ENCODE measurements around the gene MAN2A1. TPM values are rescaled to one million over a fixed set of nuclear protein-coding genes. Genes with fewer than 3 reads are reported as not detected.

Gene MAN2A1
- total RNA-seq, 1 experiment from 2014 or later: 78.0 TPM

GRCh38 chr5:109876941-109877669 is 187.4 kb downstream of the MAN2A1 start:
- Histone ChIP-seq H2AFZ (ENCODE audit: low read length) (no peak overlapping the region), H3K9ac (ENCODE audit: extremely low read depth, insufficient read length, low read length) (no peak overlapping the region), H2BK5ac (ENCODE audit: insufficient read length, low read length) (no peak overlapping the region), H3K27ac (ENCODE audit: insufficient read length, low read depth, low read length) (no peak overlapping the region), H3K79me2 (ENCODE audit: insufficient read depth, low read length) (no peaks in the 10 kb centered on the region), H2BK15ac (ENCODE audit: low read depth, low read length) (no peak overlapping the region), H2BK120ac (ENCODE audit: low read depth, low read length, poor library complexity, severe bottlenecking) (no peak overlapping the region), H3K4me2 (ENCODE audit: insufficient read depth, insufficient read length, low read length) (no peak overlapping the region), H3K23me2 (ENCODE audit: insufficient read length, low read depth, low read length, poor library complexity, severe bottlenecking) (no peaks in the 10 kb centered on the region), H3K4me1 (ENCODE audit: insufficient read depth, low read length) (no peaks in the 10 kb centered on the region), H3K56ac (ENCODE audit: insufficient read length, low read depth, low read length) (no peak overlapping the region), H2BK20ac (ENCODE audit: low read depth, low read length, poor library complexity, severe bottlenecking) (no peak overlapping the region), H3K14ac (ENCODE audit: insufficient read depth, low read length) (no peak overlapping the region), H2BK12ac (ENCODE audit: insufficient read length, low read depth, low read length) (no peak overlapping the region), H3K27me3 (ENCODE audit: insufficient read depth, low read length) (no peaks in the 10 kb centered on the region), H3K9me3 (ENCODE audit: control insufficient read depth, low read depth, low read length) (no peaks in the 10 kb centered on the region), H3K18ac (ENCODE audit: insufficient read length, low read depth, low read length) (no peak overlapping the region), H3K23ac (ENCODE audit: insufficient read length, low read depth, low read length) (no peak overlapping the region), H3K79me1 (ENCODE audit: insufficient read depth, low read depth, low read length, poor library complexity, severe bottlenecking) (no peaks in the 10 kb centered on the region), H2AK5ac (ENCODE audit: insufficient read length, low read length) (no peak overlapping the region), H4K20me1 (ENCODE audit: control insufficient read depth, insufficient read depth, insufficient read length) (no peaks in the 10 kb centered on the region), H4K91ac (ENCODE audit: insufficient read length, low read depth, low read length) (no peak overlapping the region), H3K4ac (ENCODE audit: low read depth, low read length) (no peak overlapping the region), H3T11ph (ENCODE audit: low read length) (no peak overlapping the region), H4K8ac (replicated peaks; ENCODE audit: insufficient read length, low read depth, low read length) (no peak overlapping the region), H4K5ac (ENCODE audit: insufficient read length, low read depth, low read length) (no peak overlapping the region)
- no peak for DNase-seq
- Mint-ChIP-seq H3K36me3 (ENCODE audit: insufficient read depth in 1 of 3, low read depth in 3 of 3) (no peaks in the 10 kb centered on the region), H3K4me3 (no peak overlapping the region), H3K27ac (no peak overlapping the region; a peak in 1 of 7 replicates), H3K4me1 (no peaks in the 10 kb centered on the region; a peak in 1 of 4 replicates), H3K9me3 (no peaks in the 10 kb centered on the region), H3K27me3 (ENCODE audit: low read depth) (no peaks in the 10 kb centered on the region; the same call in 1 of the 2 replicates)
- no CpG with 5 or more reads among the region's 10 CpGs for WGBS (ENCODE audit: extremely low coverage, insufficient read length, low lambda C conversion rate)
- TF ChIP-seq, protein P1, sequence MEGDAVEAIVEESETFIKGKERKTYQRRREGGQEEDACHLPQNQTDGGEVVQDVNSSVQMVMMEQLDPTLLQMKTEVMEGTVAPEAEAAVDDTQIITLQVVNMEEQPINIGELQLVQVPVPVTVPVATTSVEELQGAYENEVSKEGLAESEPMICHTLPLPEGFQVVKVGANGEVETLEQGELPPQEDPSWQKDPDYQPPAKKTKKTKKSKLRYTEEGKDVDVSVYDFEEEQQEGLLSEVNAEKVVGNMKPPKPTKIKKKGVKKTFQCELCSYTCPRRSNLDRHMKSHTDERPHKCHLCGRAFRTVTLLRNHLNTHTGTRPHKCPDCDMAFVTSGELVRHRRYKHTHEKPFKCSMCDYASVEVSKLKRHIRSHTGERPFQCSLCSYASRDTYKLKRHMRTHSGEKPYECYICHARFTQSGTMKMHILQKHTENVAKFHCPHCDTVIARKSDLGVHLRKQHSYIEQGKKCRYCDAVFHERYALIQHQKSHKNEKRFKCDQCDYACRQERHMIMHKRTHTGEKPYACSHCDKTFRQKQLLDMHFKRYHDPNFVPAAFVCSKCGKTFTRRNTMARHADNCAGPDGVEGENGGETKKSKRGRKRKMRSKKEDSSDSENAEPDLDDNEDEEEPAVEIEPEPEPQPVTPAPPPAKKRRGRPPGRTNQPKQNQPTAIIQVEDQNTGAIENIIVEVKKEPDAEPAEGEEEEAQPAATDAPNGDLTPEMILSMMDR (conservative IDR thresholded peaks at IDR 0.05): no peak

All from H9 (cell line).